ENCODE data around the gene SCO2.
"Not testable (repeated sequence)": the region's sequence is repeated elsewhere in the genome, so short reads cannot be mapped to it uniquely, and the experiment has no call there.

Gene SCO2

GRCh38 chr22:50548921-50549790, 23.8 kb upstream of the SCO2 start:
- DNase-seq = no peak

GRCh38 chr22:50548040-50548920, 22.9 kb upstream of the SCO2 start:
- DNase-seq = no peak

GRCh38 chr22:50547263-50547985, 22.0 kb upstream of the SCO2 start:
- no peak for DNase-seq

GRCh38 chr22:50546326-50547262, 21.2 kb upstream of the SCO2 start:
- no peak for DNase-seq

- no peak for DNase-seq
Observed at GRCh38 chr22:50545522-50546325, 20.3 kb upstream of the SCO2 start, which contains the start of gene KLHDC7B. Gene KLHDC7B (plus strand): TSS chr22:50545899. CDS start chr22:50546244, 345 bp downstream.

GRCh38 chr22:50544746-50545253, 19.4 kb upstream of the SCO2 start:
- DNase-seq = no peak

- DNase-seq = no peak
Observed at GRCh38 chr22:50544078-50544745, 18.8 kb upstream of the SCO2 start.

GRCh38 chr22:50542416-50542927, 17.1 kb upstream of the SCO2 start:
- DNase-seq = no peak

- not testable (repeated sequence) for DNase-seq
Observed at GRCh38 chr22:50541667-50542026, 16.2 kb upstream of the SCO2 start.

GRCh38 chr22:50540381-50540780, 15.0 kb upstream of the SCO2 start:
- no peak for DNase-seq

- DNase-seq = no peak
Observed at GRCh38 chr22:50537765-50538164, 12.4 kb upstream of the SCO2 start.

- DNase-seq = no peak
Observed at GRCh38 chr22:50536226-50536625, 10.8 kb upstream of the SCO2 start.

GRCh38 chr22:50535113-50535512, 9.7 kb upstream of the SCO2 start:
- DNase-seq = no peak

- DNase-seq = not testable (repeated sequence)
Observed at GRCh38 chr22:50533856-50534711, 8.7 kb upstream of the SCO2 start.

GRCh38 chr22:50532824-50533796, 7.7 kb upstream of the SCO2 start:
- no peak for DNase-seq

GRCh38 chr22:50531962-50532674, 6.7 kb upstream of the SCO2 start:
- DNase-seq = no peak

GRCh38 chr22:50531546-50531961, 6.2 kb upstream of the SCO2 start:
- DNase-seq = no peak
